WTC11 (cell line): ENCODE data around the gene SUV39H2.

Source experiments
- CBFB ChIP-seq: sonication (generic); formaldehyde crosslinking; IDR thresholded peaks from 2 replicates; pipeline ENCODE4 v1.8.1; 2022; ENCODE audit warnings: mild to moderate bottlenecking, low read depth, missing genetic modification reagents
- CREM ChIP-seq: sonication (generic); formaldehyde crosslinking; IDR thresholded peaks from 2 replicates; pipeline ENCODE4 v1.8.1; 2022; ENCODE audit warnings: mild to moderate bottlenecking, missing genetic modification reagents, moderate library complexity
- KAT7 ChIP-seq: sonication (generic); formaldehyde crosslinking; IDR thresholded peaks from 2 replicates; pipeline ENCODE4 v1.8.1; 2023; ENCODE audit warnings: missing genetic modification reagents, mild to moderate bottlenecking, borderline replicate concordance
- ZBTB21 ChIP-seq: sonication (generic); formaldehyde crosslinking; IDR thresholded peaks from 2 replicates; pipeline ENCODE4 v1.8.1; 2023; ENCODE audit warnings: mild to moderate bottlenecking, missing genetic modification reagents, borderline replicate concordance
- ZNF138 ChIP-seq: sonication (generic); formaldehyde crosslinking; conservative IDR thresholded peaks from 2 replicates; pipeline ENCODE4 v1.8.1; 2022; ENCODE audit warnings: mild to moderate bottlenecking, moderate library complexity, missing genetic modification reagents
- ZNF263 ChIP-seq: sonication (generic); formaldehyde crosslinking; IDR thresholded peaks from 2 replicates; pipeline ENCODE4 v1.8.1; 2022; ENCODE audit warnings: low read depth, mild to moderate bottlenecking, moderate library complexity, missing genetic modification reagents
- TF ChIP-seq, protein P1 (sequence below): fragments of 200-600 bp; IDR thresholded peaks from 2 replicates; pipeline ENCODE4 v1.8.0; 2022; ENCODE audit warnings: antibody characterized with exemption
- TF ChIP-seq, protein P2 (sequence below): sonication (generic); formaldehyde crosslinking; IDR thresholded peaks from 2 replicates; pipeline ENCODE4 v1.8.1; 2022; ENCODE audit warnings: mild to moderate bottlenecking, missing genetic modification reagents, moderate library complexity, borderline replicate concordance
- TF ChIP-seq, protein P3 (sequence below): sonication (generic); formaldehyde crosslinking; IDR thresholded peaks from 2 replicates; pipeline ENCODE4 v1.8.1; 2022; ENCODE audit warnings: mild to moderate bottlenecking, moderate library complexity, missing genetic modification reagents

DNA sequence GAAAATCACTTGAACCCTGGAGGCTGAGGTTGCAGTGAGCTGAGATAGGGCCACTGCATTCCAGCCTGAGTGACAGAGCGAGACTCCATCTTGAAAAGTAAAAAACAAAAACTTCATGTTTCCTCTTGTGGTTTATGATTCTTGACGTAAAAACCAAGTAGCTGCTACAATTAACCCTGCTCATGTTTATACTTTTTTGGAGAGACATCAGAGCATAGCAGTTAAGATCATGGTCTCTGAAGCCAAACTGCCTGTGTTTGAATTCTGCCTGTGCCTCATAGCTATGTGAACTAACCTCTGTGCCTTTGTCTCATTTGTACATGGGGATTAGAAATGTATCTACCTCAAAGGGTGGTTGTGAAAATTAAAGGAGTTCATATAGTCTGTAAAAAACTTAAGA is 27.2 kb downstream of the SUV39H2 start:
- TF ChIP-seq, protein P1, sequence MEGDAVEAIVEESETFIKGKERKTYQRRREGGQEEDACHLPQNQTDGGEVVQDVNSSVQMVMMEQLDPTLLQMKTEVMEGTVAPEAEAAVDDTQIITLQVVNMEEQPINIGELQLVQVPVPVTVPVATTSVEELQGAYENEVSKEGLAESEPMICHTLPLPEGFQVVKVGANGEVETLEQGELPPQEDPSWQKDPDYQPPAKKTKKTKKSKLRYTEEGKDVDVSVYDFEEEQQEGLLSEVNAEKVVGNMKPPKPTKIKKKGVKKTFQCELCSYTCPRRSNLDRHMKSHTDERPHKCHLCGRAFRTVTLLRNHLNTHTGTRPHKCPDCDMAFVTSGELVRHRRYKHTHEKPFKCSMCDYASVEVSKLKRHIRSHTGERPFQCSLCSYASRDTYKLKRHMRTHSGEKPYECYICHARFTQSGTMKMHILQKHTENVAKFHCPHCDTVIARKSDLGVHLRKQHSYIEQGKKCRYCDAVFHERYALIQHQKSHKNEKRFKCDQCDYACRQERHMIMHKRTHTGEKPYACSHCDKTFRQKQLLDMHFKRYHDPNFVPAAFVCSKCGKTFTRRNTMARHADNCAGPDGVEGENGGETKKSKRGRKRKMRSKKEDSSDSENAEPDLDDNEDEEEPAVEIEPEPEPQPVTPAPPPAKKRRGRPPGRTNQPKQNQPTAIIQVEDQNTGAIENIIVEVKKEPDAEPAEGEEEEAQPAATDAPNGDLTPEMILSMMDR, result no peak
- TF ChIP-seq KAT7 (CRISPR knock-in tag) (no peak), CREM (CRISPR knock-in tag) (no peak), ZNF263 (CRISPR knock-in tag) (no peak), CBFB (CRISPR knock-in tag) (no peak), ZBTB21 (CRISPR knock-in tag) (no peak), ZNF138 (CRISPR knock-in tag) (no peak)
- TF ChIP-seq, protein P2, sequence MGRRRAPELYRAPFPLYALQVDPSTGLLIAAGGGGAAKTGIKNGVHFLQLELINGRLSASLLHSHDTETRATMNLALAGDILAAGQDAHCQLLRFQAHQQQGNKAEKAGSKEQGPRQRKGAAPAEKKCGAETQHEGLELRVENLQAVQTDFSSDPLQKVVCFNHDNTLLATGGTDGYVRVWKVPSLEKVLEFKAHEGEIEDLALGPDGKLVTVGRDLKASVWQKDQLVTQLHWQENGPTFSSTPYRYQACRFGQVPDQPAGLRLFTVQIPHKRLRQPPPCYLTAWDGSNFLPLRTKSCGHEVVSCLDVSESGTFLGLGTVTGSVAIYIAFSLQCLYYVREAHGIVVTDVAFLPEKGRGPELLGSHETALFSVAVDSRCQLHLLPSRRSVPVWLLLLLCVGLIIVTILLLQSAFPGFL (CRISPR knock-in tag), result no peak
- TF ChIP-seq, protein P3, sequence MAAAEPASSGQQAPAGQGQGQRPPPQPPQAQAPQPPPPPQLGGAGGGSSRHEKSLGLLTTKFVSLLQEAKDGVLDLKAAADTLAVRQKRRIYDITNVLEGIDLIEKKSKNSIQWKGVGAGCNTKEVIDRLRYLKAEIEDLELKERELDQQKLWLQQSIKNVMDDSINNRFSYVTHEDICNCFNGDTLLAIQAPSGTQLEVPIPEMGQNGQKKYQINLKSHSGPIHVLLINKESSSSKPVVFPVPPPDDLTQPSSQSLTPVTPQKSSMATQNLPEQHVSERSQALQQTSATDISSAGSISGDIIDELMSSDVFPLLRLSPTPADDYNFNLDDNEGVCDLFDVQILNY (CRISPR knock-in tag), result no peak
